Neuronal stem cell (in vitro differentiated cells): ENCODE measurements around the gene GNA14.

Experiments
- DNase-seq: peaks from one replicate; pipeline ENCODE4 v3.0.0-alpha.2; 2013; ENCODE audit warnings: low spot score
- H2AFZ ChIP-seq: one replicate; pipeline ENCODE4 v1.6.1; 2013; ENCODE audit warnings: mild to moderate bottlenecking, low read length, inconsistent platforms
- H2AK5ac ChIP-seq: 2 replicates; pipeline ENCODE4 v1.6.1; 2013; ENCODE audit warnings: low read depth, mild to moderate bottlenecking, inconsistent platforms, low read length, moderate library complexity, mixed read lengths
- H2BK120ac ChIP-seq: 2 replicates; pipeline ENCODE4 v1.6.1; 2013; ENCODE audit warnings: low read depth, mild to moderate bottlenecking, inconsistent platforms, low read length, moderate library complexity, mixed read lengths
- H2BK12ac ChIP-seq: one replicate; pipeline ENCODE4 v1.6.1; 2013; ENCODE audit warnings: low read length, inconsistent platforms
- H2BK15ac ChIP-seq: 2 replicates; pipeline ENCODE4 v1.6.1; 2013; ENCODE audit warnings: mild to moderate bottlenecking, low read length, inconsistent platforms, mixed read lengths
- H2BK5ac ChIP-seq: one replicate; pipeline ENCODE4 v1.6.1; 2013; ENCODE audit warnings: inconsistent platforms, mild to moderate bottlenecking, low read length, moderate library complexity
- H3K14ac ChIP-seq: one replicate; pipeline ENCODE4 v1.6.1; 2013; ENCODE audit warnings: low read length, inconsistent platforms
- H3K18ac ChIP-seq: 2 replicates; pipeline ENCODE4 v1.6.1; 2013; ENCODE audit warnings: low read length, inconsistent platforms
- H3K23ac ChIP-seq: 2 replicates; pipeline ENCODE4 v1.6.1; 2013; ENCODE audit warnings: low read depth, mild to moderate bottlenecking, mixed read lengths, low read length, inconsistent platforms; ENCODE audit not compliant: poor library complexity
- H3K27ac ChIP-seq: replicated peaks from 3 replicates; pipeline ENCODE4 v1.5.1; 2013; ENCODE audit warnings: low read length, inconsistent platforms
- H3K27me3 ChIP-seq, 3 experiments: 2 replicates each; pipeline ENCODE4 v1.6.1; 2013; ENCODE audit warnings: low read length in 3 of 3, mild to moderate bottlenecking in 2 of 3, inconsistent platforms in 1 of 3, low read depth in 1 of 3, mixed read lengths in 1 of 3, moderate library complexity in 1 of 3; ENCODE audit not compliant: control insufficient read depth in 3 of 3, insufficient read depth in 3 of 3
- H3K36me3 ChIP-seq, 2 donors: replicated peaks in 1 of 2; 2 replicates each; pipeline ENCODE4 v1.6.1; 2013; ENCODE audit warnings: low read length in 2 of 2; ENCODE audit not compliant: control insufficient read depth in 2 of 2, insufficient read depth in 2 of 2
- H3K4ac ChIP-seq: 2 replicates; pipeline ENCODE4 v1.6.1; 2013; ENCODE audit warnings: inconsistent platforms, mild to moderate bottlenecking, low read length, moderate library complexity
- H3K4me1 ChIP-seq, 2 donors: 1 replicate in 1 of 2; 2 replicates in 1 of 2; pipeline ENCODE4 v1.6.1; 2013; ENCODE audit warnings: low read length in 2 of 2, low read depth in 1 of 2; ENCODE audit not compliant: control insufficient read depth in 2 of 2, insufficient read depth in 1 of 2
- H3K4me2 ChIP-seq: one replicate; pipeline ENCODE4 v1.6.1; 2013; ENCODE audit warnings: mild to moderate bottlenecking, low read length, inconsistent platforms; ENCODE audit not compliant: insufficient read depth, poor library complexity, severe bottlenecking
- H3K4me3 ChIP-seq, 2 donors: 2 replicates each; pipeline ENCODE4 v1.5.1; 2013; ENCODE audit warnings: low read length in 2 of 2, mild to moderate bottlenecking in 2 of 2, inconsistent platforms in 1 of 2, moderate library complexity in 1 of 2
- H3K79me1 ChIP-seq: one replicate; pipeline ENCODE4 v1.6.1; 2013; ENCODE audit warnings: low read depth, mild to moderate bottlenecking, inconsistent platforms, low read length, moderate library complexity
- H3K9ac ChIP-seq: one replicate; pipeline ENCODE4 v1.6.1; 2013; ENCODE audit warnings: mild to moderate bottlenecking, low read depth, low read length, inconsistent platforms; ENCODE audit not compliant: poor library complexity
- H3K9me3 ChIP-seq, 2 donors: replicated peaks in 1 of 2; 2 replicates each; pipeline versions ENCODE3 to v1.6.1; 2013; ENCODE audit warnings: low read length in 2 of 2, mild to moderate bottlenecking in 2 of 2, inconsistent platforms in 1 of 2, low read depth in 1 of 2, mixed read lengths in 1 of 2, moderate library complexity in 1 of 2; ENCODE audit not compliant: control insufficient read depth in 2 of 2, insufficient read depth in 1 of 2
- H4K8ac ChIP-seq: one replicate; pipeline ENCODE4 v1.6.1; 2013; ENCODE audit warnings: low read depth, mild to moderate bottlenecking, inconsistent platforms, low read length, moderate library complexity
- H4K91ac ChIP-seq: one replicate; pipeline ENCODE4 v1.6.1; 2013; ENCODE audit warnings: low read length, low read depth, mild to moderate bottlenecking, inconsistent platforms; ENCODE audit not compliant: poor library complexity
- WGBS, 2 donors: extraction: QIAGEN DNeasy Blood & Tissue Kit; methylation state at CpG; one replicate each; pipeline ENCODE4 v1.1.7; 2013; ENCODE audit warnings: missing lambda C conversion rate in 2 of 2, mixed read lengths in 1 of 2; ENCODE audit not compliant: insufficient read length in 2 of 2, insufficient replicate concordance in 1 of 2; ENCODE audit errors: extremely low coverage in 2 of 2; 5-methylcytosine and 5-hydroxymethylcytosine counted together

The GNA14 gene

GRCh38 chr9:77677957-77678535 is 29.9 kb upstream of the GNA14 start:
- Histone ChIP-seq H2AK5ac (no peak overlapping the region), H3K14ac (no peak overlapping the region), H2BK15ac (no peak overlapping the region), H3K79me1 (no peaks in the 10 kb centered on the region), H3K4me3 (no peak overlapping the region), H3K36me3 (no peaks in the 10 kb centered on the region), H3K23ac (no peak overlapping the region), H3K27ac (no peak overlapping the region), H4K91ac (no peak overlapping the region), H3K9ac (no peak overlapping the region), H2BK5ac (no peak overlapping the region), H3K4me2 (no peak overlapping the region), H2BK12ac (no peak overlapping the region), H2BK120ac (no peak overlapping the region), H3K18ac (no peak overlapping the region), H4K8ac (no peak overlapping the region), H3K9me3 (no peaks in the 10 kb centered on the region), H3K27me3 (no peaks in the 10 kb centered on the region), H3K4ac (no peak overlapping the region), H2AFZ (no peak overlapping the region), H3K4me1 (no peaks in the 10 kb centered on the region)
- WGBS, 2 donors: no CpG with 5 or more reads among the region's 7 CpGs
- DNase-seq: no peak

GRCh38 chr9:77677397-77677796 is 29.3 kb upstream of the GNA14 start:
- Histone ChIP-seq H3K36me3 (no peaks in the 10 kb centered on the region), H3K79me1 (no peaks in the 10 kb centered on the region), H3K18ac (no peak overlapping the region), H3K23ac (no peak overlapping the region), H3K9ac (no peak overlapping the region), H4K8ac (no peak overlapping the region), H3K4me2 (no peak overlapping the region), H2AFZ (no peak overlapping the region), H2BK5ac (no peak overlapping the region), H3K14ac (no peak overlapping the region), H2AK5ac (no peak overlapping the region), H3K27me3 (no peaks in the 10 kb centered on the region), H3K4me1 (no peaks in the 10 kb centered on the region), H2BK120ac (no peak overlapping the region), H4K91ac (no peak overlapping the region), H2BK12ac (no peak overlapping the region), H3K27ac (no peak overlapping the region), H3K4me3 (no peak overlapping the region), H3K9me3 (no peaks in the 10 kb centered on the region), H3K4ac (no peak overlapping the region), H2BK15ac (no peak overlapping the region)
- no CpG with 5 or more reads among the region's 4 CpGs for WGBS, 2 donors
- no peak for DNase-seq

- Histone ChIP-seq H3K14ac (no peak overlapping the region), H2BK5ac (no peak overlapping the region), H3K23ac (no peak overlapping the region), H2AK5ac (no peak overlapping the region), H3K27ac (no peak overlapping the region), H3K9ac (no peak overlapping the region), H3K79me1 (no peaks in the 10 kb centered on the region), H2BK12ac (no peak overlapping the region), H3K36me3 (no peaks in the 10 kb centered on the region), H3K4me2 (no peak overlapping the region), H2BK15ac (no peak overlapping the region), H2BK120ac (no peak overlapping the region), H2AFZ (no peak overlapping the region), H3K4me3 (no peak overlapping the region), H3K9me3 (no peaks in the 10 kb centered on the region), H3K27me3 (peaks cover 0 to 2% (median 0%) of the 10 kb centered on the region in 3 experiments), H4K8ac (no peak overlapping the region), H3K4me1 (no peaks in the 10 kb centered on the region), H3K4ac (no peak overlapping the region), H3K18ac (no peak overlapping the region), H4K91ac (no peak overlapping the region)
- no CpG with 5 or more reads among the region's 10 CpGs for WGBS, 2 donors
- no peak for DNase-seq
Observed at GRCh38 chr9:77673941-77674791, 26.0 kb upstream of the GNA14 start.

GRCh38 chr9:77672183-77672582 is 24.1 kb upstream of the GNA14 start:
- H3K4me1 ChIP-seq: no peaks in the 10 kb centered on the region
- H3K27ac ChIP-seq: no peak overlapping the region
- no peaks in the 10 kb centered on the region for H3K9me3 ChIP-seq
- H3K79me1 ChIP-seq: no peaks in the 10 kb centered on the region
- H2AFZ ChIP-seq: no peak overlapping the region
- H3K27me3 ChIP-seq: peaks cover 0 to 2% (median 0%) of the 10 kb centered on the region in 3 experiments
- no peak overlapping the region for H3K23ac ChIP-seq
- H3K36me3 ChIP-seq: no peaks in the 10 kb centered on the region
- H3K4ac ChIP-seq: no peak overlapping the region
- DNase-seq: no peak
- H2BK5ac ChIP-seq: no peak overlapping the region
- no peak overlapping the region for H4K91ac ChIP-seq
- H2BK120ac ChIP-seq: no peak overlapping the region
- H3K4me2 ChIP-seq: no peak overlapping the region
- H4K8ac ChIP-seq: no peak overlapping the region
- no peak overlapping the region for H3K14ac ChIP-seq
- no peak overlapping the region for H3K4me3 ChIP-seq
- H3K18ac ChIP-seq: peak overlapping the region; percentile 41
- no peak overlapping the region for H3K9ac ChIP-seq
- no peak overlapping the region for H2BK12ac ChIP-seq
- no peak overlapping the region for H2BK15ac ChIP-seq
- H2AK5ac ChIP-seq: no peak overlapping the region
- no CpG with 5 or more reads among the region's 4 CpGs for WGBS, 2 donors
